Panc1 (cell line): Measurements from ENCODE around the gene ZC3H18.

ENCODE experiments used
- CTCF ChIP-seq: fragments of 450-650 bp; IDR thresholded peaks from 2 replicates; pipeline ENCODE4 v1.5.1; 2017; ENCODE audit warnings: mild to moderate bottlenecking
- POLR2AphosphoS5 ChIP-seq: IDR thresholded peaks from 2 replicates; pipeline ENCODE4 v1.6.1; 2012; ENCODE audit warnings: mild to moderate bottlenecking, low read depth, low read length, moderate library complexity
- REST ChIP-seq, 2 experiments: IDR thresholded peaks; 2 replicates each; pipeline ENCODE4 v1.6.1; 2011 to 2012; ENCODE audit warnings: low read depth in 2 of 2, control low read depth in 1 of 2, low read length in 1 of 2, mild to moderate bottlenecking in 1 of 2, moderate library complexity in 1 of 2; ENCODE audit not compliant: insufficient read depth in 1 of 2

DNA sequence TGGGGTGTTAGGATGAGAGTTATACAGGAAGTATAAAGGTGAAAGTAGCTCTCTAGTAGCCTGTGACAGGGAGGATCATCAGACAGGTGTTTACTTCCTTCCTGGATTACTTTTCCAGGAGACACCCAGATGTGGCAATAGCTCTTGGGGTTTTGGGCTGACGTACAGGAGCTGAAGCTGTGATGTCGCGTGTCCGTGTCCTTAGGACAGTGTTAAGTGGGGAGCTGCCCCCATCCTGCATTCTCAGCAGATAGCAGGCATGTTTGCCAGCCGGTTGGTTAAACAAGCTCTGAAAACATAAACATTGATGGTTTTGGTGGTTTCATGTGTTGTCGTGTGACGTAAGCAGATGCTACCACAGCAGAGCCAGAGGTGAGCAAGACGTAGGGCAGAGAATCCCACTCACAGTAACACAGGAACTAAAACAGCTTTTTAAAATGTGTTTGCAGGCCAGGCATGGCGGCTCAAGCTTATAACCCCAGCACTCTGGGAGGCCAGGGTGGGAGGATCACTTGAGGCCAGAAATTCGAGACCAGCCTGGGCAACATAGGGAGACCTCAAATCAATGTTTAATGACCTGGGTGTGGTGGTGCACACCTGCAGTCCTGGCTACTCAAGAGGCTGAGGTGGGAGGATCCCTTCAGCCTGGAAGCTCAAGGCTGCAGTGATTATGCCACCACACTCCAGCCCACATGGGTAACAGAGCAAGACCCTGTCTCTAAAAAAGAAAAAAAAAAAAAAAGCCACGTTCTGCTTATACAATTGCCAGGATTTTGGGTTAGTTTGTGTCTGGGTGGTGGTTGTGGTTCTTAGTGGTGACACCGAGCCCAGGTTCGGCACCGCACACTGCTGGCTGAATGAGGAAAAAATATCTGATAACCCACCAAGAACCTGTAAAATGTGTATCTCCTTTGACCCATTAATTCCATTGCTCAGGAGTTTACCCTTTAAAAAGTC is 49.9 kb downstream of the ZC3H18 start:
- TF ChIP-seq CTCF (no peak), REST (IDR thresholded peaks at IDR 0.05; ENCODE audit: insufficient read depth in 1 of 2, low read depth in 2 of 2, low read length in 1 of 2) (no peak), POLR2AphosphoS5 (no peak)
